ENCODE data around the gene CDKN2AIPNL. TPM values are rescaled to one million over a fixed set of nuclear protein-coding genes. Genes with fewer than 3 reads are reported as not detected.

CDKN2AIPNL gene
- total RNA-seq, 1 experiment from 2014 or later, result 63.0 TPM

GRCh38 chr5:134446938-134447337 is 35.3 kb upstream of the CDKN2AIPNL start:
- Histone ChIP-seq H3K9ac (ENCODE audit: low read length) (no peak overlapping the region), H2AFZ (ENCODE audit: low read depth, low read length, poor library complexity, severe bottlenecking) (no peak overlapping the region), H3K4me3 (replicated peaks in 1 of 2; ENCODE audit: low read depth in 1 of 2, low read length in 2 of 2) (no peak overlapping the region), H3K27ac (ENCODE audit: low read depth, low read length) (no peak overlapping the region), H3K4me2 (ENCODE audit: low read length) (no peak overlapping the region), H3K9me3 (ENCODE audit: control insufficient read depth in 1 of 2, insufficient read depth in 1 of 2, low read depth in 1 of 2, low read length in 2 of 2) (no peaks in the 10 kb centered on the region), H3K36me3 (ENCODE audit: control insufficient read depth in 1 of 2, insufficient read depth in 2 of 2, low read length in 2 of 2) (no peaks in the 10 kb centered on the region), H3K9me2 (ENCODE audit: insufficient read depth) (no peaks in the 10 kb centered on the region), H4K20me1 (ENCODE audit: insufficient read depth) (no peaks in the 10 kb centered on the region), H3K79me2 (ENCODE audit: insufficient read depth, low read length) (no peaks in the 10 kb centered on the region), H3K4me1 (ENCODE audit: control insufficient read depth in 1 of 2, insufficient read depth in 2 of 2, low read length in 2 of 2) (peaks cover 5 to 7% of the 10 kb centered on the region in 2 experiments), H3K27me3 (ENCODE audit: insufficient read depth, low read length) (no peaks in the 10 kb centered on the region)
- POLR2A ChIA-PET, result no interaction called here
- no TSS peak for BruUV-seq (replicated peaks)
- peak; percentile 36; the same call in 1 of the 2 replicates for ATAC-seq
- RAD21 ChIA-PET (ENCODE audit: low non-redundant PET in 1 of 2, low total read pairs in 2 of 2, uncharacterized antibody in 2 of 2, unreplicated experiment in 2 of 2), result no interaction called here
- DNase-seq (ENCODE audit: low read depth, low spot score), result no peak
- TF ChIP-seq SRF (IDR thresholded peaks at IDR 0.05; ENCODE audit: low read depth) (no peak), SP1 (IDR thresholded peaks at IDR 0.05; ENCODE audit: low read depth) (no peak), CEBPB (IDR thresholded peaks at IDR 0.05; ENCODE audit: low read depth) (no peak), EZH2phosphoT487 (IDR thresholded peaks at IDR 0.05; ENCODE audit: borderline replicate concordance) (no peak), YY1 (IDR thresholded peaks at IDR 0.05; ENCODE audit: extremely low read depth, insufficient replicate concordance, low read depth, low read length) (no peak), POLR2AphosphoS5 (IDR thresholded peaks at IDR 0.05; ENCODE audit: low read depth, low read length) (no peak), FOSL1 (IDR thresholded peaks at IDR 0.05; ENCODE audit: low read depth) (no peak), SIN3A (IDR thresholded peaks at IDR 0.05; ENCODE audit: low read depth) (no peak), ZNF274 (IDR thresholded peaks at IDR 0.05; ENCODE audit: low read depth, low read length) (no peak), RAD21 (IDR thresholded peaks at IDR 0.05; ENCODE audit: low read depth) (no peak), MAX (IDR thresholded peaks at IDR 0.05) (no peak), REST (IDR thresholded peaks at IDR 0.05; ENCODE audit: low read depth) (no peak), ZFX (IDR thresholded peaks at IDR 0.05) (no peak), EZH2 (IDR thresholded peaks at IDR 0.05) (no peak), CTCF (IDR thresholded peaks at IDR 0.05 in 2 of 3, conservative IDR thresholded peaks at IDR 0.05 in 1 of 3; ENCODE audit: borderline replicate concordance in 1 of 3, insufficient read depth in 1 of 3, low read depth in 2 of 3, low read length in 2 of 3) (no peak)
- CTCF ChIA-PET, result no interaction called here
- intact Hi-C loops (cut with micrococcal nuclease), result no loop called here
